Prostate gland (tissue), 2 donors: ENCODE results near the gene ANXA2.

Experiments used
- POLR2A ChIP-seq: fragments of 450-650 bp; IDR thresholded peaks from one replicate; pipeline ENCODE4 v1.6.1; 2016; ENCODE audit warnings: antibody characterized with exemption, mild to moderate bottlenecking
- POLR2AphosphoS5 ChIP-seq: sonication (generic); formaldehyde crosslinking; IDR thresholded peaks from one replicate; pipeline ENCODE4 v1.6.1; 2017; ENCODE audit warnings: antibody characterized with exemption
- TF ChIP-seq, protein P1 (sequence below), 4 experiments: fragments of 200-600 bp in 2 of 4; fragments of 450-650 bp in 2 of 4; sonication (generic) in 2 of 4; IDR thresholded peaks; 1 replicate in 3 of 4; 2 replicates in 1 of 4; pipeline ENCODE4 v1.5.1; 2016 to 2019; ENCODE audit warnings: antibody characterized with exemption in 4 of 4, mild to moderate bottlenecking in 2 of 4, moderate library complexity in 2 of 4

DNA sequence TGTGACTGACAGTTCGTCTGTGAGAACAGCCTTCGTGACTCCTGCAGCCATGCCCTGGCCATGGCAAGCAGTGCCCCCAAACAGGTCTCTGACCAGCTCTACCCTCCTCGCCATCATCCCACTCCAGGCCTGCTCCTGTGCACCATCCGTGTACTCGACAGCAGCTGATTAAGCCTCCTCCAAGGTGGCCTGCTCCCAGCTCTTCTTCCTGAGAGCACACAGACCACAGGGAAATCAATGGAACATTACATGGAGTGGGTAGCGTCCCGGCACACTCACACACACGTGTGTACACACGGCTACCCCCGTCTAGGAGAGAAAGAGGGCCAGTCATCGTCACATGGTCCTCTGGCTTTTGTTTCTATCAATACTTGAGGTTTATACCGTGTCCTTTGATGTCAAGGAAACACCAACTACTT lies 21.1 kb downstream of the ANXA2 start:
- TF ChIP-seq, protein P1, sequence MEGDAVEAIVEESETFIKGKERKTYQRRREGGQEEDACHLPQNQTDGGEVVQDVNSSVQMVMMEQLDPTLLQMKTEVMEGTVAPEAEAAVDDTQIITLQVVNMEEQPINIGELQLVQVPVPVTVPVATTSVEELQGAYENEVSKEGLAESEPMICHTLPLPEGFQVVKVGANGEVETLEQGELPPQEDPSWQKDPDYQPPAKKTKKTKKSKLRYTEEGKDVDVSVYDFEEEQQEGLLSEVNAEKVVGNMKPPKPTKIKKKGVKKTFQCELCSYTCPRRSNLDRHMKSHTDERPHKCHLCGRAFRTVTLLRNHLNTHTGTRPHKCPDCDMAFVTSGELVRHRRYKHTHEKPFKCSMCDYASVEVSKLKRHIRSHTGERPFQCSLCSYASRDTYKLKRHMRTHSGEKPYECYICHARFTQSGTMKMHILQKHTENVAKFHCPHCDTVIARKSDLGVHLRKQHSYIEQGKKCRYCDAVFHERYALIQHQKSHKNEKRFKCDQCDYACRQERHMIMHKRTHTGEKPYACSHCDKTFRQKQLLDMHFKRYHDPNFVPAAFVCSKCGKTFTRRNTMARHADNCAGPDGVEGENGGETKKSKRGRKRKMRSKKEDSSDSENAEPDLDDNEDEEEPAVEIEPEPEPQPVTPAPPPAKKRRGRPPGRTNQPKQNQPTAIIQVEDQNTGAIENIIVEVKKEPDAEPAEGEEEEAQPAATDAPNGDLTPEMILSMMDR (IDR thresholded peaks at IDR 0.05) = no peak
- no peak for TF ChIP-seq POLR2AphosphoS5
- no peak for TF ChIP-seq POLR2A
